Glomerular visceral epithelial cell (primary cell): ENCODE measurements around the gene RNF43.
"Not testable (repeated sequence)": the region's sequence is repeated elsewhere in the genome, so short reads cannot be mapped to it uniquely, and the experiment has no call there.

Experiments used
- DNase-seq: peaks from one replicate; pipeline ENCODE4 v3.0.0-alpha.2; 2016; ENCODE audit errors: extremely low spot score

Gene RNF43

DNA sequence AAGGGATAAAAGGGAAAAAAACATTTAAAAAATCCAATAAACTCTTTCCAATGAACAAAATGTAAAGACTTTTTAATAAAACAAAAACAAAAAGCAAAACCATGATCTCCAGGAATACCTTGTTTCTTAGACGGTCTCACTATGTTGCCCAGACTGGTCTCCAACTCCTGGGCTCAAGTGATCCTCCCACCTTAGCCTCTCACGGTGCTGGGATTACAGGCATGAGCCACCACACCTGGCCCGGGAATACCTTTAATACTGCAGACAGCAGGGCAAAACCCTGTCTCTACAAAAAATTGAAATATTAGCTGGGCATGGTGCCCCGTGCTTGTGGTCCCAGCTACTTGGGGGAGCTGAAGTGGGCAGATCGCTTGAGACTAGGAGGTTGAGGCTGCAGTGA, 7.9 kb downstream of the RNF43 start:
- DNase-seq, result no peak

DNA sequence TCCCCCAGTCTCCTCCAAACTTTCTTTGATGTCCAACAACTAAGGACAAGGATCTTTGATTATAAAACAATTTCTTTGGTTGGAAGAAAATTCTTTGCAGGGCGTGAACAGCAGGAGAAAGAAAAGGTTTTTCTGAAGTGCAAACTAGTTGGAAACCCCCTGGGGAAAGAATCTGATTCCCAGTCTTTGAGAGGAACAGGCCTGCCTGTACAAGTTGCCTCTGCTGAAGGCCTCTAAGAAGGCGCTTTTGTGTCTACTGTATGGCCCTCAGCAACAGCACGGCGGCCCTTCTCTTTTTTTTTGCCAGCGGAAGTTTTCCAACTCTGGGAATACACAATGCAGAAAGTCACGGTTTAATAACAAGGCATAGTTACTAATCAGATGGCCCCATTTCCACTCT, 14.0 kb downstream of the RNF43 start:
- no peak for DNase-seq

DNA sequence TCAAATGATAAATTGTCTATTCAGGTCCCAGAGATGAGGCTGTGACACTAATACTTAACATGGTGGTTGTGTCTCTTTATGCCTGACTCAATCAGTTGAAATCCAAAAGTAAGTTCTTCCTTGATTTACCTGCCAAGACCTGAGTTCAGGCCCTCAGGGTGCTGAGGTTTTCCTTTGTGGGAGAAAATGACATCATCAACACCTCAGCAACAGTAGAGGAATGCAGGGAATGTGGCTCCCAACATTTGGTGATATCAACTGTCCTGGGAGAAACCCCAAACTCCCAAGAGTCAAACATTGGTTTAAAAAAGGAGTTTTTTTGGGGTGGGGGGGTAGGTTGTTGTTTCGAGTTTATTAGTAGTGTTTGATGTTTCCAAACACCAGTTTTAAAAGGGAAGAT, 14.7 kb downstream of the RNF43 start:
- peak; percentile 71 for DNase-seq

DNA sequence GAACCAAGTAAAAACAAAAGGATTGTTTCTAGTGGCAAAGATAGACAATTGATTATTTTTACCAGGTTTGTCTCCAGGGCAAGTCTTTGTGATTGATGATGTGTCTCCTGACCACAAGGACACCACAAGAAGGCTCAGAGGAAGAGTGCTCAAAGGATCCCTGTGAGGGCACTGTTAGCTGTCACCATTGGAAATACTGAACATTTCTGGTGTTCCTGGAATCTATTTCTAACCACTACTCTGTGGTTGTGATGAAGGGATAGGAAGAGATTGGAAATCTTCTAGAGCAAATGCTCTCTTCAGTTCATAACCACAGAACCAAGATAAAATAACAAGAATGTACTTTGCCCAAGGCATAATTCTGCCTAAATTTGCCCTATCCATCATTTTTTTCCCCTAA, 15.3 kb downstream of the RNF43 start:
- DNase-seq, result peak; percentile 75

DNA sequence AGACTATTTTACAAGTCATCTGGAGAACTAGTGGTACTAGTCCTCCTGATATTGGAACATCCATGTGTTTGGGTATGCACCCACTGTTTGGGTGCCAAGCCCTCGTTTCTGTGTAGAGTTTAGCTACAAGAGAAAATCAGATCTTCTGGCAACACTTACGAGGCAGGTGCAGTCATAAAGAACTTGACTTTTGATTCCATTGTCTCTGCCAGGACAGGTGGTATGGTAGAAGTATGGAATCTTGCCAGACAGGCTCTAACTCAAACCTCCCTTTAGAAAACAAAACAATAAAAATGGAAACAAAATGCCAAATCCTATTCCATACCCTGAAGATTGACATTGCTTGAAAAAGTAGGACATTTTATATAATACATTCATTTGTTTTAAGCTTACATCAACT, 16.0 kb downstream of the RNF43 start:
- DNase-seq, result no peak

DNA sequence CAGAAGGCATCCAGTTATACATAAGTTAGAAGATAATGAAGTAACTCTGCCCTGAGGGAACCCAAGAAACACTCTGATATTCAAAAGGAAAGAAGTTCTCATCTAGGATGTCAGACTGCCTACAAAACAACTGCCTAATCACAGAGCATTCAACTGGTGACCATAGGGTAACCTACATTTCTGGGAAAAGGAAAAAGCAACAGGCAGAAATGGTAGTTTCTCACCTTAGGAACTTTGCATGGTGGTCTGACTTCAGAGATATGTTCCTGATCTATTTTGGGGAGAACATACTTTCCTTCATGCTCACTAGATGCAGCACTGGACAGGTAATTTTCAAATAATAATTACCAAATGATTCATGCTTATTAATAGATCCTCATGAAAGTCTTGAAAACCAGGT, 16.5 kb downstream of the RNF43 start:
- DNase-seq, result no peak

DNA sequence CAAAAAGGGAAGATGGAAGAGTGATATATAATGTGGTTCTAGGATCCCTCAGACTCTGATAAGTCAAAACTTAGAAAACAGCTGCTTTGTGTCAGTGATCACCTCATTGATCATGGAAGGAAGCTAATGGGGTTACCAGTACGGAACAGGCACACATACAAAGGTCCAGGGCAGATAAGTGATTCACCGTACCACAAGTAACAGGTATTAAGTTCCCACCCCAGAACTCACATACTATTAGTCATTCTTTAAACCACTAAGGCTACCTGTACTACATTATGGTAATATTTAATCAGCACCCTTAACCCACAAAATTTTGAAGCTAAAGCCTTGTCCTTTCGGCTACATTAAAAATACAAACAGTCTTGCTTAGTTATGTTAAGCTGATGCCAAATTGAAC, 17.4 kb downstream of the RNF43 start:
- DNase-seq, result no peak

DNA sequence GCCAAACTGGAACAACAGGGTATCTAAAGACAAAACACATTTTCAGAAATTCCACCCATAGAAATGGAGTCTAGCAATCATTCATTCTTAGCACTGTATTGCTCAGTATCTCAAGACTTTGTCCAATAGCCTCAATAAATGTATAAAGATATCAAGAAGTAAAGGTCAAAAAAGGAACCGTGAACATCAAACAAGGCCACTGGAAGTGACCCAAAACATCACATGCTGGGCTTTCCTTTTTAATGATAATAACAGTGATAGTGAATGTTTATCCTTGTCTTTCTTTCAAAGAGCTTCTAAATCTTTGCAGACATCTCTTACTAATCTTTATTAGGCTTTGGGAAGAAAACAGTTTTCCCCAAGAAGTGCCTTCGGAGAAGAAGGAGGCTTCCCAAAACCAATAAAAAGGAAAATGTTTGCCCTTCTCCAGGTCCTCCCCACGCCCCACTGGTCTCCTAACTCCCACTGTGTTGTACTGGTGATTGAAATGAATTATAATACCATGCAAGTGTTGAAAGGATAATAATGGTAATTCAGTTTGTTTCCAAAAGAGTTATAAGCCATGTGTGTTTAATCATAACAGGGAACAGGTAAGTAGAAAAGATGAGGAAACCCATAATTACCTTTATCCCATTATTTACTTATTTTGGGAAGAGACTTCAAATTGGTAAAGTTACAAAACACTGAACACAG, 18.6 kb downstream of the RNF43 start:
- DNase-seq, result no peak

DNA sequence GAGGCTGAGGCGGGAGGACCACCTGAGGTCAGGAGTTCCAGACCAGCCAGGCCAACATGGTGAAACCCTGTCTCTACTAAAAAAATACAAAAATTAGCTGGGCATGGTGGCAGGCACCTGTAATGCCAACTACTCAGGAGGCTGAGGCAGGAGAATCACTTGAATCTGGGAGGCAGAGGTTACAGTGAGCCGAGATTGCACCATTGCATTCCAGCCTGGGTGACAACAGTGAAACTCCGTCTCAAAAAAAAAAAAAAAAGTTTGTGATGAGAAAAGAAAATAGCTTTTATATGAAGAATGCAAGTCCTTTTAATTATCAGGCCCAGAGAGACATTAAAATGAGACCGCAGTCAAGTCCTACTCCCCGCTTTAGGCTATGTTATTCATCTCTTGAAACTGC, 19.9 kb downstream of the RNF43 start:
- not testable (repeated sequence) for DNase-seq

DNA sequence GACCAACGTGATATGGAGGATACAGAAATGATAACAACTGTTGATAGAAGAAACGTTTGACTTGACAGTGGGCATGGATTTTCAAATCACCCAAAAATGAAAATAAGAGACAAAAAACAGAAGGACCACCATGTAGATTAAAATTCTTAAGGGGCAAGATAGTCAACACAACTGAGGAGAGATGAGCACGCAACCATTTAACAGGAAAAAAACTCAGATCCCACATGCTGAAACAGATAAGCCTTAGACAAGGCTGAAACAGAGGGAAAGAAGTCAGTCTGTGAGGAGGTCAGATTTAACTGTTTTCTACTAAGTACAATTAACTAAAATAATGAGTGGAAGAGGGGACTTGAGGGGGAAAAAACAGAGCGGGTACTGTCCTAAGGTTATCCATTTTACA, 21.2 kb downstream of the RNF43 start:
- DNase-seq, result no peak

DNA sequence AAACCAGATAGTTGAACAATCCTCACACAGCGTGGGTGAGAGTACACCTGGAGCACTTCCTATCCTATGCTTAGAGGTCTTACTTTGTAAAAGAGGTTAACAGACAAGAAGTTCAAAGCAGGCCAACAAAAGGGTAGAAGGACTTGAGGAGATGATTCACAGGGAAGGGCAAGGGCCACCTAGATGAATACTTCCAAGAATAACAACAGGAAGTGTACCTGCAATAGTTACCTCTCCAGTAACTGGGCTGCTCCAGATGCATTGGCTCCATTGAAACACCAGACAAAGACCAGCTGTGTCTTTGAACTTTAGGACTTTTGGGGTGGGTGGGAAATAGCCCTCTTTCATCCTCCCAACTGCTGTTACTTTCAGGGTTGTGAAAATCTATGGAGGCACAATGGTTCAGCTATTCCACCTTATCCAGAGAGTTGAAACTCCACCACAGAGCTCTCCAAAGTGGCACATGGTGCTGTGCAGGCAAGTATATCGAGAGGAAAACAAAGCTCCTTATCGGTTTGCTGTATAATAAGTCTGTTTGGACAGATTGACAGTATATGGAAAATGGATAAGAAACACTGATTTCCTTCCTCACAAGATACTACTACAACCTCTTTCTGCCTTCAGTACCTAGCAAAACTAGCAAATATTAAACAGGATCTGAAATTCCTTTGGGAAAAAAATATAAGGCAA, 22.7 kb downstream of the RNF43 start:
- no peak for DNase-seq

DNA sequence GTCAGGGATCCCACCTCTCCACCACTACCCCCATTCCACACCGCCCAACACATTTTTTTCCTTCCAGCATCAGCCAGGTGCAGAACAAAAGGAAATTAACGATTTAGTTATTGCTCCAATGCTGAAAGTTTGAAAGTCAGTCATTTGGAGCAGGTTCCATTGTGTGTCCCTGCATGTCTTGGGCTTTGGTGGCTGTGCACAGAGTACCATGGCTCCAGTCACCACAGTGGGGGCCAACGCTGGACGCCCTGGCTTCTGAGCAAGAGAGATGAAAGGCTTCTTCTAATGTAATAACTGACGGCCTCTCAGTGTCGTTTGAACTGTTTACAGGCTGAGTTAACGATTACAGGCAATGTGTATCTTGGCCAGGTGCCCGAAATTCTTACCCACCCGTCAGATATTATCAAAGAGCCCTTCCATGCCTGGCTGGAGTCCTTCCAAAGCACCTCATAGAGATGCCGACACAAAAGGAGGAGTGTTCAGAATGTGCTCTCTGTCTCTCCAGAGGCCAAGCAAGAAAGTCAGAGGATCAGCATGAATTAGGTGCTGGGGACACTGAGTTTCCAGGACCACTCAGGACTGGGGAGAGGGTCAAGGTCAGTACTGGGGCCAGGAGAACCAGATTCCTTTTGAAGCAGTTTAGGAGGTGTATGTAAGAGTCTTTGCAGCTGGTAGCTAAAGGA, 25.9 kb downstream of the RNF43 start:
- DNase-seq, result peak; percentile 95

DNA sequence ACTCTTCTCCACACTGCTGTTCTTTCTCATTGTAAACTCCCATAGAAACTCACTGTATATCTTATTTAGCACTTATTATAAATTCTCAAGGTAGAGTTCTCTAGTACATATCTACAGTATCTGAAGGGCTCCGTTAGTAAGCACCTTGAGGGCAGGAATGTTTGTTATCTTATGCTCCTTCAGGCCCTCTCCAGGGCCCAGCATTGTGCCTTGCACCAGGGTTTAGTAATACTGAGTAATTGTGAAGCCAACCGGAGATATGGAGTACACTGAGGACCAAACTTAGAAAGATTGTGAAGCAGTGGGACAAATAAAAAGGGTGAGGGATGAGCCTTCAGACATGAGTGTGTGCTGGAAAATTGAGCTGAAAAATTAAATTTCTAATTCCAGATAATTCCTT, 26.4 kb downstream of the RNF43 start:
- DNase-seq, result no peak

DNA sequence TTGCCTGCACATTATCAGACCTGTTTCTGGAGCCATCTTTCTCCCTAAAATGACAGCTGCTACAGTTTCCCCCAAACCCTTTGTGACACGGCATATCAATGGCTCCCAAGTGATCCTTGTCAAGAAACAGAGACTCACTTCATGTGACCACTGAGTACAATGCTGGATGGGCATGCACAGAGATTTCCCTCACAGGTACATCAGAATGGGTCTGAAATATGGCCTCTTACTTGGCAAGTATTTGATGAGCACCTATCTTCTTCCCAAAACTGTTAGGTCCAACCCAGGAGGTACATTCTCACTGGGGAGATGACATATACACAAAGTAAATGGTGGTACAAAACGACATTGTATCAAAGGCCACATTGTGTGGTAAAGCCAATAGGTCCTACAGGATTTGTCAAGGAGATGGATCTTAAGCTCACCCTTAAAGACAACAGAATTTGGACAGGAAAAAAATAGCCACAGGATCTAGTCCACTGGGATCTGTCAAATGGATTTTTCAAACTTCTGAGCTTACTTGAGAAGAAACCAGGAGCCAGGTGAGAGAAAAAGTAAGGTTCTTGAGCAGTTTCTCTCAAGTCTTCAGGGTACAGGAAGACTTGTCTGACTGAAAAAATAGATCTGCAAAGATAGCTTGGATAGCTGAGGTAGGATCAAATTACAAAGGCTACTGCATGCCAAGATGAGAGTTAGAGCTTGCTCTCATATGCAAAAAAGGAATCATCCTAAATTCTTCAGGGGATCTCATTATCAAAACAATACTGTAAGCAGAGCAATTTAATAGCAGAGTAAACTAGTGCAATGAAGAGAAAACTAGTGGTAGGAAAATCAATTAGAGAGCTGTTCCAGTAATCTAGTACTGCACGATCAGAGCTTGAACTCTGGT, 28.8 kb downstream of the RNF43 start:
- DNase-seq, result no peak

DNA sequence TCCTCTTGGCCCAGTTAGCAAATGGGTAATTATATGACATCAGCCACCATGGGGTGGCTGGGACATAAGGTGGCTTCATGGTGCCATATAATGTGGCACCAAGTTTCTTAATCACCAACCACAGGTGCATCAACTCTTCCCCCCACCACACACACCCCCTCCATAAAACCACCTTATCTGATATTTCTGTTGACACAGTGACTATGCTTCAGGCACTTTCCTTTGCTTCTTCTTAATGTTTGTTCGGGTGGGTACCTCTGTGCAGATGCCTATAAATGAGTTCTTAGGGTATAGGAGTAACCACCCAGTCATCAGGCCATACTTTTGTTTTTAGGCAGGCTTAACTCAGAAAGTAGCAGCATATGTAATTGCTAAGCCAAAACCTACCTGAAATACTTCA, 29.5 kb downstream of the RNF43 start:
- no peak for DNase-seq

DNA sequence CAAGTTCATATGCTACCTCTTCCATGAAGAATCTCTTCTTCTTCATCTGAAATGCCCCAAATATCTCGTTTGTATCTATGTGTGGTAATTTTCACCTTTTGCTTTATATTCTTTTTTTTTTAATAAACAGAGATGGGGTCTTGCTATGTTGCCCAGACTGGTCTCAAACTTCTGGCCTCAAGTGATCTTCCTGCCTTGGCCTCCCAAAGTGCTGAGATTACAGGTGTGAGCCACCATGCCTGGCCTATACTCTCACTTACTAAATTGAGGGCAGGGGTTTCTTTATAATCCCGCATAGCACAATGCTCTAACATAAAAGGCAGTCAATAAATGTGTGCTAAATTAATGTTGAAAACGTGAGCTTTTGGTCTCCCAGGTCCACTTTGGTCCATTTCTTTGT, 30.6 kb downstream of the RNF43 start:
- no peak for DNase-seq

DNA sequence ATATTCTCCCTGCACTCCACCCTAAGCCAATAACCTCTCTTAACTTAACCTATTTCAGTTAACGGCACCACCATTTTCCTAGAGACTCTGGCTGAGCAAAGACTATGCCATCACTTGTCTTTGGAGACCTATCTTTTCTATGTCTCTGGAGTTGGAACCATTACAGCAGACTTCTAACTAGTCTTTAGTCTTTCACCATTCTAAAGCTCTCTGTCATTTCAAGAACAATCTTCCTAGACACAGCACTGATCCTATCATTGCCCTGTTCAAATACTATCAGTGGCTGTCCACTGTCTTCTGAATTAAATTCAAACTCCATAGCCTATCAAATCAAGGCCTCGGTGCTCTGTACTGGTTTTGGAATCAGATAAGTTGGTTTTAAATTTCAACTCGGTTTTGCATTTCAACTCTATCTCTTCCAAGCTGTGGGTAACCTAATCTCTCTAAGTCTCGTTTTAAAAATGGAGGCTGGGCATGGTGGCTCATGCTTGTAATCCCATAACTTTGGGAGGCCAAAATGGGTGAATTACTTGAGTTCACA, 31.9 kb downstream of the RNF43 start:
- no peak for DNase-seq

DNA sequence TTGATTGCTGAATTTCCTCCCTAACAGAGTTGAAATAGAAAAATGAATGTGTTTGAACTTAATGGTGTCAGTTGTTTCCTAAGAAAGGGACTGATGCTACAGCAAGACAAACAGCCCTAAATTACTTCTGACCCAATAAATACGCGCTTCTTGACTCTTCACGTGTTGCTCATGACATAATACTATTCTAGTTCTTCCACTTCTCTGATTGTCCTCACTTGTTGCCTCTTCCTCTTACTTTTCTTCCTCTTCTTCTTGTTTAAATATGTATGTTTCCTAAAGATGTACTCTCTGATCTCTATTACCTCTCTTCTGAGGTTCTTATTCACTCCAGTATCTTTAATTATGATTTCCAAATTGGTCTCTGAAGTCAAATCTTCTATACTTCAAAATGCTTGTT, 32.4 kb downstream of the RNF43 start:
- DNase-seq, result no peak

DNA sequence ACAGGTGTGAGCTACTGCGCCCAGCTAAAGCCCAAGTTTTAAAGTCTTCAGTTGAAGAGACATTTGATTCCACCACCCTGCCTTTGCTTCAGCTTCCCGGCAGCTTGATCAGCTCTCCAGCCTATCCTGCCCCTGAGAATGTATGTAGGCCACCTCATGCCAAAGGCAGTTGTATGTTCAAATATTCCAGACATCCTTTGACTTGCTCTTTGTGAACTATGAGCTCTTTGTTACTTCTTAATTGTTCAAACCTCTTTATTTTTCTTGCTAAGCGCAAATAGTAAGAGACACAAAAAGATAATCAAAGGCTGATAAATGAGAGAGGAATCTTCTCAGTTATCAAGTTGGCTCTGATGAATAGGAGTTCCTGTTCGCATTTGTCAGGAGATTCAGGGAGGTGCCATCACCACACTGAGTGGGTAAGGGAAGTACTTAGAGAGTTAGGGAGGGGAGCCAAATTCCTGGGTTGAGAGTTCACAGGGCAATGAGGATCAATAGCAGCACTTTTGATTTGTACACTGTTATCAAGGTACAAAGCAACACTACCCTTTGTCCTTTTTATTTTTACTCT, 33.4 kb downstream of the RNF43 start:
- DNase-seq, result no peak

DNA sequence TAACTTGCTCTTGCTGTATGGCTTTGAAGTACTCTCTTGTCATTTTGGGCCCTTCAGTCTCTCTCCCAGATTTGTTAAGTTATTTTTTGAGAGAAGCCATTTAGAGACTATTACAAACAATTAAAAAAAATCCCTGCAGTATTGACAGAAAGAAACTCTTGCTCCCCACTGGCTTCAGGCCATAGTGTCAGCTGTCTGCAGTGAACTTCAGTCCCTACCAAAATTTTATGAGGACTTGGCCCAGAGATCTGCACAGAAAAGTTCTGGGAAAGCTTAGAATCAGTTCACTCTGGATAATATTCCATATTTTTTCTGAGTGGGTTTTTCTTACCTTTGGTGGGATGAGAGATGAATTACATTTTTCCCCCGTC, 34.5 kb downstream of the RNF43 start:
- no peak for DNase-seq

DNA sequence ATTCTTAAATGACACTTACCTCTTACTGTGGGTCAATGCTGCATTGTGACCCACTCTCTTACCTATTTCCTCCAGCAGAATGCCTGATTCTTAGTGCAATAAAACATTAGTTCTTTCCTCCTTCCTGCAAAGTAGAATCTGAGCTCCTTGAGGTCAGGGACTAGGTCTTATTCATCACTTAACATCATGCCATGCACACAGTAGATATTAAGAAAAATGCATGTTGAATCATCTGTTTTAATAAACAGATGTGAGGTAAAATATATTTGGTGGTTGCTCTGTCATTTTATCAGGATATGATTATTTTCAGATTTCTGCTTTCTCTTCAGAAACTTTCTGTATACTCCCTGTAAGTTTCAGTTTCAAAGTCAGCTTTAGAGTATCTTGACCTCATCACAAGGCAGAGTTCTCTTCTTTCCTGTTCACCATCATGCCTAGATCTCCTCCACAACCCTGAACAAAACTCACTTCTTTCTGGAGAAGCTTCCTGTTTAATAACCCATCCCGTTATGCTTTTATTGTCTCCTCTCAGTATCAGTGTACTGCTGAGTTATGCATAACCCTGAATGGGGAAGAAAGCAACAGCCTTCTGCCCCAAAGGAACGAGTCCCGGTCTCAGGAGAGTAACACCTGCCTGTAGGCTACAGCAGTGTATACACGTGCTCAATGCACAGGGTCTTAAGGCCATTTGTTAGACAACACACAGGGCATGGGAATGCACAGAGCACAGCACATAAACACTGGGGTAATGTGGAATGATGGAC, 35.0 kb downstream of the RNF43 start:
- no peak for DNase-seq
